ENCODE measurements around the gene IGSF21. TPM values are rescaled to one million over a fixed set of nuclear protein-coding genes. Genes with fewer than 3 reads are reported as not detected.

IGSF21 gene
- total and polyA plus RNA-seq, 4 donors, result 0.31 to 1.5 (median 0.88) TPM

- Histone ChIP-seq H3K4me3 (ENCODE audit: low read depth in 1 of 3, low read length in 3 of 3) (no peak overlapping the region), H3K9ac (ENCODE audit: low read depth in 1 of 2, low read length in 2 of 2) (no peak overlapping the region), H3K36me3 (ENCODE audit: control insufficient read depth in 4 of 4, insufficient read depth in 3 of 4, low read depth in 1 of 4, low read length in 3 of 4) (no peaks in the 10 kb centered on the region), H3K4me1 (ENCODE audit: control insufficient read depth in 4 of 4, insufficient read depth in 4 of 4, low read length in 3 of 4) (no peaks in the 10 kb centered on the region), H3K27me3 (ENCODE audit: control insufficient read depth in 4 of 4, insufficient read depth in 4 of 4, low read length in 3 of 4) (peaks cover 0 to 3% (median 1%) of the 10 kb centered on the region in 4 donors), H3K27ac (ENCODE audit: low read depth in 1 of 2, low read length in 2 of 2) (no peak overlapping the region), H3K9me3 (ENCODE audit: control insufficient read depth in 4 of 4, low read length in 3 of 4) (peaks cover 0 to 3% (median 1%) of the 10 kb centered on the region in 4 donors)
- 65% methylated on average over 10 of the region's 10 CpGs for WGBS
- TF ChIP-seq ATF3 (IDR thresholded peaks at IDR 0.05) (no peak), RAD21 (IDR thresholded peaks at IDR 0.05) (no peak), EGR1 (IDR thresholded peaks at IDR 0.05; ENCODE audit: low read depth in 2 of 2) (no peak), RXRA (IDR thresholded peaks at IDR 0.05) (no peak), ZBTB33 (IDR thresholded peaks at IDR 0.05) (no peak), HNF4A (conservative IDR thresholded peaks at IDR 0.05) (no peak), TAF1 (conservative IDR thresholded peaks at IDR 0.05) (no peak), GABPA (IDR thresholded peaks at IDR 0.05 in 1 of 2, conservative IDR thresholded peaks at IDR 0.05 in 1 of 2) (no peak), FOXA2 (IDR thresholded peaks at IDR 0.05) (no peak)
- DNase-seq (ENCODE audit: low spot score), result no peak
Measured at GRCh38 chr1:18243503-18244175, 136.0 kb downstream of the IGSF21 start.

GRCh38 chr1:18244762-18245161 is 137.2 kb downstream of the IGSF21 start:
- WGBS, result 66% methylated on average over 1 of the region's 1 CpG
- peaks cover 0 to 2% (median 0%) of the 10 kb centered on the region in 4 donors for H3K27me3 ChIP-seq (ENCODE audit: control insufficient read depth in 4 of 4, insufficient read depth in 4 of 4, low read length in 3 of 4)
- H3K9me3 ChIP-seq (ENCODE audit: control insufficient read depth in 4 of 4, low read length in 3 of 4), result peaks cover 0 to 3% (median 1%) of the 10 kb centered on the region in 4 donors
- no peak overlapping the region for H3K4me3 ChIP-seq (ENCODE audit: low read depth in 1 of 3, low read length in 3 of 3)
- no peak overlapping the region for H3K9ac ChIP-seq (ENCODE audit: low read depth in 1 of 2, low read length in 2 of 2)
- no peak for DNase-seq (ENCODE audit: low spot score)
- H3K36me3 ChIP-seq (ENCODE audit: control insufficient read depth in 4 of 4, insufficient read depth in 3 of 4, low read depth in 1 of 4, low read length in 3 of 4), result no peaks in the 10 kb centered on the region
- H3K4me1 ChIP-seq (ENCODE audit: control insufficient read depth in 4 of 4, insufficient read depth in 4 of 4, low read length in 3 of 4), result no peaks in the 10 kb centered on the region
- TF ChIP-seq ZBTB33 (IDR thresholded peaks at IDR 0.05) (no peak), FOXA1 (IDR thresholded peaks at IDR 0.05) (no peak), FOXA2 (IDR thresholded peaks at IDR 0.05) (no peak), HNF4G (IDR thresholded peaks at IDR 0.05) (no peak), ATF3 (IDR thresholded peaks at IDR 0.05) (no peak), CTCF (IDR thresholded peaks at IDR 0.05; ENCODE audit: low read depth, low read length, missing input control) (no peak)
- H3K27ac ChIP-seq (ENCODE audit: low read depth in 1 of 2, low read length in 2 of 2), result no peak overlapping the region

Measured in liver (tissue), 9 donors.